Measurements from ENCODE around the gene WNT9A. TPM values are rescaled to one million over a fixed set of nuclear protein-coding genes. Genes with fewer than 3 reads are reported as not detected.

Gene WNT9A
- total RNA-seq, 1 experiment from 2014 or later, result 22.2 TPM

DNA sequence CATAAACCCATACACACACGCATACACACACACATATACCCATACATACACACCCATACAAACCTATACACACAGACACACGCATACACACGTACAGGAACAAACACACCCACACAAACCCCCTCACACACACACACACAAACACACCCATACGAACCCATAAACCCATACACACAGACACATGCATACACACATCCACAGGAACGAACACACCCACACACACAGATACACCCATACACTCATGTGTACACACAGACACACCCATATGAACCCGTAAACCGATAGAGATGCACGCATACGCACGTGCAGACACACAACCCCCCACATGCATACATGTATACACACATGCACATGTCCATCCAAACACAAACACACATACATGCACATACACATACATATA lies 9.5 kb downstream of the WNT9A start:
- no peak for ATAC-seq
- H3K27ac ChIP-seq (ENCODE audit: low read length), result no peak overlapping the region
- no peak overlapping the region for H2AFZ ChIP-seq (ENCODE audit: low read length)
- H3K9ac ChIP-seq (ENCODE audit: low read length), result no peak overlapping the region
- H3K27me3 ChIP-seq (ENCODE audit: low read length), result no peaks in the 10 kb centered on the region
- peaks cover 80% of the 10 kb centered on the region for H3K79me2 ChIP-seq (ENCODE audit: low read length)
- no TSS peak for BruUV-seq (replicated peaks)
- peaks cover 42% of the 10 kb centered on the region for H3K4me1 ChIP-seq (ENCODE audit: insufficient read depth, low read length)
- DNase-seq, result no peak
- no peaks in the 10 kb centered on the region for H3K9me2 ChIP-seq (replicated peaks; ENCODE audit: low read length)
- H3K4me3 ChIP-seq (ENCODE audit: low read length), result no peak overlapping the region
- CTCF ChIA-PET, result no interaction called here
- intact Hi-C loops (cut with micrococcal nuclease), result no loop called here
- H4K20me1 ChIP-seq (ENCODE audit: low read length), result no peaks in the 10 kb centered on the region
- H3K9me3 ChIP-seq (ENCODE audit: low read length), result peaks cover 7% of the 10 kb centered on the region; the same call in 1 of the 2 replicates
- TF ChIP-seq, protein P1, sequence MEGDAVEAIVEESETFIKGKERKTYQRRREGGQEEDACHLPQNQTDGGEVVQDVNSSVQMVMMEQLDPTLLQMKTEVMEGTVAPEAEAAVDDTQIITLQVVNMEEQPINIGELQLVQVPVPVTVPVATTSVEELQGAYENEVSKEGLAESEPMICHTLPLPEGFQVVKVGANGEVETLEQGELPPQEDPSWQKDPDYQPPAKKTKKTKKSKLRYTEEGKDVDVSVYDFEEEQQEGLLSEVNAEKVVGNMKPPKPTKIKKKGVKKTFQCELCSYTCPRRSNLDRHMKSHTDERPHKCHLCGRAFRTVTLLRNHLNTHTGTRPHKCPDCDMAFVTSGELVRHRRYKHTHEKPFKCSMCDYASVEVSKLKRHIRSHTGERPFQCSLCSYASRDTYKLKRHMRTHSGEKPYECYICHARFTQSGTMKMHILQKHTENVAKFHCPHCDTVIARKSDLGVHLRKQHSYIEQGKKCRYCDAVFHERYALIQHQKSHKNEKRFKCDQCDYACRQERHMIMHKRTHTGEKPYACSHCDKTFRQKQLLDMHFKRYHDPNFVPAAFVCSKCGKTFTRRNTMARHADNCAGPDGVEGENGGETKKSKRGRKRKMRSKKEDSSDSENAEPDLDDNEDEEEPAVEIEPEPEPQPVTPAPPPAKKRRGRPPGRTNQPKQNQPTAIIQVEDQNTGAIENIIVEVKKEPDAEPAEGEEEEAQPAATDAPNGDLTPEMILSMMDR (conservative IDR thresholded peaks at IDR 0.05; ENCODE audit: low read depth, low read length), result no peak
- TF ChIP-seq EZH2 (IDR thresholded peaks at IDR 0.05; ENCODE audit: low read length, unreplicated experiment) (no peak), EZH2phosphoT487 (IDR thresholded peaks at IDR 0.05; ENCODE audit: borderline replicate concordance, low read length) (no peak)
- peaks cover 20% of the 10 kb centered on the region for H3F3A ChIP-seq (ENCODE audit: low read length, unreplicated experiment)
- no peak overlapping the region for H3K4me2 ChIP-seq (ENCODE audit: low read length)
- peaks cover 29% of the 10 kb centered on the region for H3K36me3 ChIP-seq (ENCODE audit: low read depth, low read length)
- POLR2A ChIA-PET (ENCODE audit: unreplicated experiment), result no interaction called here

DNA sequence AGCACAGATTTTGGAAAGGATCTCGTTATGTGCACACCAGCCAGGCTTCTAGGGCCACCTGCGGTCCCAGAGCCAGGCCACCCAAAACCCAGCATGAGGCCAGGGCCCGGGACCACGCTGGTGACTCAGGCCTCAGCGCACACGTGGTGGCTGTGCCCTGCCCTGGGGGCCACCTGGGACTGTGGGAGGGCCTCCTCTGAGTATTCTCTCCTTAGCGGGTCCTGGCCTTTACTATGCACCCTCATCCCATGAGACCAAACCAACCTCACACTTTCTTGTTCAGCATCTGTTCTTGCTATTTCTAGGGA lies 9.9 kb downstream of the WNT9A start:
- Histone ChIP-seq H3K27me3 (ENCODE audit: low read length) (no peaks in the 10 kb centered on the region), H3K79me2 (ENCODE audit: low read length) (peaks cover 80% of the 10 kb centered on the region), H3K4me2 (ENCODE audit: low read length) (no peak overlapping the region), H3K9me3 (ENCODE audit: low read length) (peaks cover 7% of the 10 kb centered on the region; the same call in 1 of the 2 replicates), H3K9me2 (replicated peaks; ENCODE audit: low read length) (no peaks in the 10 kb centered on the region), H3K36me3 (ENCODE audit: low read depth, low read length) (peaks cover 34% of the 10 kb centered on the region), H3K4me3 (ENCODE audit: low read length) (no peak overlapping the region), H3F3A (ENCODE audit: low read length, unreplicated experiment) (peaks cover 20% of the 10 kb centered on the region), H4K20me1 (ENCODE audit: low read length) (no peaks in the 10 kb centered on the region), H3K27ac (ENCODE audit: low read length) (peak overlapping the region; percentile 94), H3K4me1 (ENCODE audit: insufficient read depth, low read length) (peaks cover 47% of the 10 kb centered on the region), H3K9ac (ENCODE audit: low read length) (no peak overlapping the region), H2AFZ (ENCODE audit: low read length) (no peak overlapping the region)
- ChIA-PET POLR2A (ENCODE audit: unreplicated experiment) (no interaction called here), CTCF (no interaction called here)
- no peak for ATAC-seq
- intact Hi-C loops (cut with micrococcal nuclease), result no loop called here
- no peak for DNase-seq
- BruUV-seq (replicated peaks), result no TSS peak
- TF ChIP-seq EZH2 (IDR thresholded peaks at IDR 0.05; ENCODE audit: low read length, unreplicated experiment), result no peak
- TF ChIP-seq EZH2phosphoT487 (IDR thresholded peaks at IDR 0.05; ENCODE audit: borderline replicate concordance, low read length), result no peak
- TF ChIP-seq, protein P1 (conservative IDR thresholded peaks at IDR 0.05; ENCODE audit: low read depth, low read length), result no peak

- peaks cover 47% of the 10 kb centered on the region for H3K4me1 ChIP-seq (ENCODE audit: insufficient read depth, low read length)
- H3K9ac ChIP-seq (ENCODE audit: low read length), result no peak overlapping the region
- H3K79me2 ChIP-seq (ENCODE audit: low read length), result peaks cover 80% of the 10 kb centered on the region
- peaks cover 7% of the 10 kb centered on the region; the same call in 1 of the 2 replicates for H3K9me3 ChIP-seq (ENCODE audit: low read length)
- DNase-seq, result peak; percentile 59
- H3K9me2 ChIP-seq (replicated peaks; ENCODE audit: low read length), result no peaks in the 10 kb centered on the region
- POLR2A ChIA-PET (ENCODE audit: unreplicated experiment), result no interaction called here
- H2AFZ ChIP-seq (ENCODE audit: low read length), result no peak overlapping the region
- intact Hi-C loops (cut with micrococcal nuclease), result no loop called here
- CTCF ChIA-PET, result no interaction called here
- no peaks in the 10 kb centered on the region for H4K20me1 ChIP-seq (ENCODE audit: low read length)
- peaks cover 39% of the 10 kb centered on the region for H3K36me3 ChIP-seq (ENCODE audit: low read depth, low read length)
- TF ChIP-seq, protein P1 (conservative IDR thresholded peaks at IDR 0.05; ENCODE audit: low read depth, low read length), result no peak
- TF ChIP-seq EZH2 (IDR thresholded peaks at IDR 0.05; ENCODE audit: low read length, unreplicated experiment) (no peak), EZH2phosphoT487 (IDR thresholded peaks at IDR 0.05; ENCODE audit: borderline replicate concordance, low read length) (no peak)
- H3K4me3 ChIP-seq (ENCODE audit: low read length), result no peak overlapping the region
- ATAC-seq, result no peak
- BruUV-seq (replicated peaks), result no TSS peak
- peak overlapping the region; percentile 4; the same call in 1 of the 2 replicates for H3K4me2 ChIP-seq (ENCODE audit: low read length)
- H3K27me3 ChIP-seq (ENCODE audit: low read length), result no peaks in the 10 kb centered on the region
- H3F3A ChIP-seq (ENCODE audit: low read length, unreplicated experiment), result peaks cover 20% of the 10 kb centered on the region
- peak overlapping the region; percentile 94 for H3K27ac ChIP-seq (ENCODE audit: low read length)
Measured at GRCh38 chr1:227937031-227937837, 10.5 kb downstream of the WNT9A start.

Data from PC-3 (cell line).